ENCODE results near the gene OBSL1. TPM values are rescaled to one million over a fixed set of nuclear protein-coding genes. Genes with fewer than 3 reads are reported as not detected.

Gene OBSL1
- polyA plus RNA-seq, 3 donors: 0.09 TPM; not detected in 2

GRCh38 chr2:219559156-219559915, 12.0 kb downstream of the OBSL1 start:
- no peaks in the 10 kb centered on the region for H3K36me3 ChIP-seq (replicated peaks in 1 of 2; ENCODE audit: control insufficient read depth in 1 of 2, insufficient read depth in 2 of 2, low read length in 2 of 2)
- H3K9ac ChIP-seq (ENCODE audit: insufficient read depth, low read length, poor library complexity, severe bottlenecking): no peak overlapping the region
- DNase-seq: no peak
- no peaks in the 10 kb centered on the region for H3K79me2 ChIP-seq (ENCODE audit: insufficient read depth, low read length)
- H3K4me1 Mint-ChIP-seq: no peaks in the 10 kb centered on the region
- H3K4me3 Mint-ChIP-seq: no peak overlapping the region
- H3K4me1 ChIP-seq (ENCODE audit: control insufficient read depth in 1 of 2, insufficient read depth in 2 of 2, low read length in 2 of 2): no peaks in the 10 kb centered on the region
- no peak overlapping the region for H3K27ac ChIP-seq (ENCODE audit: low read depth in 1 of 2, low read length in 2 of 2)
- intact Hi-C loops (cut with micrococcal nuclease): no loop called here
- H3K36me3 Mint-ChIP-seq: no peaks in the 10 kb centered on the region
- H3K27me3 ChIP-seq (ENCODE audit: control insufficient read depth in 2 of 2, insufficient read depth in 2 of 2, low read length in 2 of 2): no peaks in the 10 kb centered on the region
- H3K9me3 ChIP-seq (replicated peaks in 1 of 2; ENCODE audit: control insufficient read depth in 1 of 2, insufficient read depth in 1 of 2, low read length in 2 of 2): no peaks in the 10 kb centered on the region
- H3K27me3 Mint-ChIP-seq (ENCODE audit: low read depth in 3 of 3): peaks cover 0 to 4% (median 1%) of the 10 kb centered on the region in 3 donors
- 98% methylated on average over 14 of the region's 20 CpGs for WGBS (ENCODE audit: insufficient coverage)
- no peaks in the 10 kb centered on the region for H4K20me1 ChIP-seq (ENCODE audit: insufficient read depth, low read length)
- TF ChIP-seq CTCF (IDR thresholded peaks at IDR 0.05): no peak
- no peak overlapping the region for H3K4me3 ChIP-seq (replicated peaks in 1 of 3; ENCODE audit: low read depth in 2 of 3, low read length in 3 of 3)
- H2AFZ ChIP-seq (ENCODE audit: insufficient read depth, low read depth, low read length, poor library complexity, severe bottlenecking): no peak overlapping the region
- no peak overlapping the region for H3K4me2 ChIP-seq (replicated peaks; ENCODE audit: extremely low read depth, low read length, poor library complexity, severe bottlenecking)
- no peak overlapping the region for H3K27ac Mint-ChIP-seq
- H3K9me3 Mint-ChIP-seq: no peaks in the 10 kb centered on the region

- no peak overlapping the region for H2AFZ ChIP-seq (ENCODE audit: insufficient read depth, low read depth, low read length, poor library complexity, severe bottlenecking)
- no peaks in the 10 kb centered on the region for H3K79me2 ChIP-seq (ENCODE audit: insufficient read depth, low read length)
- no peak for DNase-seq
- no peak for TF ChIP-seq CTCF (IDR thresholded peaks at IDR 0.05)
- H4K20me1 ChIP-seq (ENCODE audit: insufficient read depth, low read length): no peaks in the 10 kb centered on the region
- Mint-ChIP-seq H3K4me1 (no peaks in the 10 kb centered on the region), H3K9me3 (peaks cover 0 to 1% (median 0%) of the 10 kb centered on the region in 7 donors), H3K4me3 (no peak overlapping the region), H3K36me3 (no peaks in the 10 kb centered on the region), H3K27me3 (ENCODE audit: low read depth in 3 of 3) (peaks cover 10 to 14% (median 12%) of the 10 kb centered on the region in 3 donors), H3K27ac (no peak overlapping the region)
- peaks cover 6 to 12% of the 10 kb centered on the region in 2 donors for H3K27me3 ChIP-seq (ENCODE audit: control insufficient read depth in 2 of 2, insufficient read depth in 2 of 2, low read length in 2 of 2)
- no peak overlapping the region for H3K27ac ChIP-seq (ENCODE audit: low read depth in 1 of 2, low read length in 2 of 2)
- no peak overlapping the region for H3K4me2 ChIP-seq (replicated peaks; ENCODE audit: extremely low read depth, low read length, poor library complexity, severe bottlenecking)
- peaks cover under 1 to 1% of the 10 kb centered on the region in 2 donors for H3K4me1 ChIP-seq (ENCODE audit: control insufficient read depth in 1 of 2, insufficient read depth in 2 of 2, low read length in 2 of 2)
- no peaks in the 10 kb centered on the region for H3K36me3 ChIP-seq (replicated peaks in 1 of 2; ENCODE audit: control insufficient read depth in 1 of 2, insufficient read depth in 2 of 2, low read length in 2 of 2)
- no peak overlapping the region for H3K4me3 ChIP-seq (replicated peaks in 1 of 3; ENCODE audit: low read depth in 2 of 3, low read length in 3 of 3)
- intact Hi-C loops (cut with micrococcal nuclease): no loop called here
- H3K9ac ChIP-seq (ENCODE audit: insufficient read depth, low read length, poor library complexity, severe bottlenecking): no peak overlapping the region
- WGBS (ENCODE audit: insufficient coverage): over 99% methylated on average over 23 of the region's 25 CpGs
- H3K9me3 ChIP-seq (replicated peaks in 1 of 2; ENCODE audit: control insufficient read depth in 1 of 2, insufficient read depth in 1 of 2, low read length in 2 of 2): no peaks in the 10 kb centered on the region
These were observed 13.3 kb downstream of the OBSL1 start for GRCh38 chr2:219557791-219558785.

All from CD14-positive monocyte (primary cell).